DMS 273 treated with DMSO at 0.1 percent for 48 hours (cell line): Measurements from ENCODE around the gene ADSL.
"Not testable (repeated sequence)": the region's sequence is repeated elsewhere in the genome, so short reads cannot be mapped to it uniquely, and the experiment has no call there.

Experiments
- DNase-seq: peaks from one replicate; lab custom pipeline; 2025; lab: John Stamatoyannopoulos, UW

Gene ADSL

GRCh38 chr22:40346185-40347118, at the start of gene ADSL:
Gene ADSL (plus strand): TSS chr22:40346500. CDS start chr22:40346559, 59 bp downstream.
- peak; percentile 57 for DNase-seq

- DNase-seq: no peak
These were observed 46.0 kb upstream of the ADSL start for GRCh38 chr22:40300316-40300715.

- DNase-seq: no peak
These were observed 45.2 kb upstream of the ADSL start for GRCh38 chr22:40300884-40301672.

GRCh38 chr22:40302149-40302548, 44.2 kb upstream of the ADSL start:
- DNase-seq: no peak

GRCh38 chr22:40305625-40306024, 40.7 kb upstream of the ADSL start:
- no peak for DNase-seq

- DNase-seq: no peak
These were observed 37.2 kb upstream of the ADSL start for GRCh38 chr22:40308999-40309573.

GRCh38 chr22:40309631-40310030, 36.7 kb upstream of the ADSL start:
- DNase-seq: no peak

- DNase-seq: no peak
These were observed 36.1 kb upstream of the ADSL start for GRCh38 chr22:40310081-40310767.

GRCh38 chr22:40310768-40311120, 35.6 kb upstream of the ADSL start:
- no peak for DNase-seq

- not testable (repeated sequence) for DNase-seq
These were observed 34.7 kb upstream of the ADSL start for GRCh38 chr22:40311646-40312045.

- DNase-seq: no peak
These were observed 34.2 kb upstream of the ADSL start for GRCh38 chr22:40312050-40312449.

- no peak for DNase-seq
These were observed 33.3 kb upstream of the ADSL start for GRCh38 chr22:40313007-40313406.

- DNase-seq: no peak
These were observed 32.3 kb upstream of the ADSL start for GRCh38 chr22:40314041-40314440.

GRCh38 chr22:40320687-40321086, 25.6 kb upstream of the ADSL start:
- no peak for DNase-seq

- DNase-seq: no peak
These were observed 24.3 kb upstream of the ADSL start for GRCh38 chr22:40322021-40322420.

- no peak for DNase-seq
These were observed 23.4 kb upstream of the ADSL start for GRCh38 chr22:40322818-40323447.

GRCh38 chr22:40323681-40324171, 22.6 kb upstream of the ADSL start:
- DNase-seq: no peak

GRCh38 chr22:40324468-40325305, 21.6 kb upstream of the ADSL start:
- no peak for DNase-seq

GRCh38 chr22:40325315-40325714, 21.0 kb upstream of the ADSL start:
- DNase-seq: no peak

- no peak for DNase-seq
These were observed 19.2 kb upstream of the ADSL start for GRCh38 chr22:40326905-40327735.
